GM12878 (cell line): Measurements from ENCODE around the gene TMEM40. TPM values are rescaled to one million over a fixed set of nuclear protein-coding genes. Genes with fewer than 3 reads are reported as not detected.
A peak's percentile ranks its signal among the peaks of the same experiment; 100 is the strongest.

Experiments
- ATAC-seq: fragments of 200-7000 bp; cut with Tn5 transposase; 3 replicates; pipeline ENCODE4 v1.9.1; 2020; ENCODE audit warnings: mild to moderate bottlenecking, moderate library complexity
- BruUV-seq: library from RNA; stranded (reverse); fragments of 400-500 nt; replicated peaks from 2 replicates; lab custom pipeline; 2021; lab: Mats Ljungman, UMichigan
- CTCF ChIA-PET: fragments of 300-600 bp; sonication (Branson Sonifier 250); formaldehyde crosslinking; extraction: SDS; loops from one replicate; lab custom pipeline; 2021; ENCODE audit warnings: inconsistent platforms; lab: Yijun Ruan, JAX
- POLR2A ChIA-PET: fragments of 350-600 bp; formaldehyde crosslinking; extraction: SDS; loops from one replicate; lab custom pipeline; 2021; ENCODE audit warnings: inconsistent platforms; lab: Charles Lee
- RAD21 ChIA-PET: fragments of 300-600 bp; sonication (Branson Sonifier 250); formaldehyde crosslinking; loops from one replicate; lab custom pipeline; 2023; ENCODE audit warnings: antibody characterized with exemption; ENCODE audit not compliant: unreplicated experiment; lab: Charles Lee
- SMC1A ChIA-PET: fragments of 300-600 bp; sonication (Branson Sonifier 250); formaldehyde crosslinking; loops from one replicate; lab custom pipeline; 2023; ENCODE audit not compliant: unreplicated experiment, uncharacterized antibody; lab: Charles Lee
- DNase-seq: peaks from one replicate; pipeline ENCODE4 v3.0.0-alpha.2; 2011; ENCODE audit warnings: low read depth, low spot score
- FAIRE-seq: peaks from 3 replicates; lab custom pipeline; 2011; peaks lifted over from hg19 to GRCh38; lab: Jason Lieb, UNC
- H2AFZ ChIP-seq: 2 replicates; pipeline ENCODE4 v1.6.0; 2011; ENCODE audit warnings: low read depth, low read length, control low read depth; ENCODE audit not compliant: control insufficient read depth
- H3K27ac ChIP-seq: 2 replicates; pipeline ENCODE4 v1.5.1; 2011; ENCODE audit warnings: control low read depth; ENCODE audit not compliant: control insufficient read depth, insufficient read depth
- H3K27me3 ChIP-seq, 2 experiments: replicated peaks in 1 of 2; 2 replicates each; pipeline versions ENCODE4 v1.6.0 to v1.6.1; 2011; ENCODE audit warnings: low read length in 1 of 2; ENCODE audit not compliant: control insufficient read depth in 2 of 2, insufficient read depth in 2 of 2
- H3K36me3 ChIP-seq, 2 experiments: 2 replicates each; pipeline ENCODE4 v1.5.1; 2011; ENCODE audit warnings: low read length in 1 of 2; ENCODE audit not compliant: control insufficient read depth in 2 of 2, insufficient read depth in 2 of 2
- H3K4me1 ChIP-seq: 2 replicates; pipeline ENCODE4 v1.6.1; 2011; ENCODE audit warnings: mild to moderate bottlenecking, low read length, moderate library complexity, mixed read lengths; ENCODE audit not compliant: control insufficient read depth, insufficient read depth
- H3K4me2 ChIP-seq: 2 replicates; pipeline ENCODE4 v1.6.0; 2011; ENCODE audit warnings: control low read depth; ENCODE audit not compliant: control insufficient read depth, insufficient read depth
- H3K4me3 ChIP-seq: fragments of 200-600 bp; sonication (generic); 2 replicates; pipeline ENCODE4 v1.5.1; 2016
- H3K79me2 ChIP-seq: 2 replicates; pipeline ENCODE4 v1.6.0; 2011; ENCODE audit warnings: low read length; ENCODE audit not compliant: control insufficient read depth, insufficient read depth
- H3K9ac ChIP-seq: 2 replicates; pipeline ENCODE4 v1.8.0; 2011; ENCODE audit warnings: low read length, control low read depth, mixed read lengths; ENCODE audit not compliant: control insufficient read depth, insufficient read depth
- H3K9me3 ChIP-seq: replicated peaks from 3 replicates; pipeline ENCODE4 v1.5.1; 2011; ENCODE audit warnings: mild to moderate bottlenecking, low read length; ENCODE audit not compliant: control insufficient read depth, insufficient read depth
- H4K20me1 ChIP-seq: 2 replicates; pipeline ENCODE4 v1.6.0; 2011; ENCODE audit not compliant: control insufficient read depth, insufficient read depth
- BCL11A ChIP-seq: IDR thresholded peaks from 2 replicates; pipeline ENCODE4 v1.6.1; 2011; ENCODE audit warnings: low read depth, low read length
- CTCF ChIP-seq, 3 experiments: IDR thresholded peaks in 2 of 3; conservative IDR thresholded peaks in 1 of 3; 2 replicates each; pipeline ENCODE4 v1.5.1; 2011; ENCODE audit warnings: low read depth in 3 of 3, low read length in 3 of 3, mild to moderate bottlenecking in 3 of 3, control low read depth in 2 of 3, moderate library complexity in 2 of 3, inconsistent platforms in 1 of 3, mixed read lengths in 1 of 3; ENCODE audit not compliant: control insufficient read depth in 2 of 3, insufficient read depth in 1 of 3; ENCODE audit errors: extremely low read depth in 1 of 3
- EP300 ChIP-seq, 2 experiments: fragments of 150-350 bp in 1 of 2; IDR thresholded peaks; 2 replicates each; pipeline ENCODE4 v1.6.1; 2011 to 2012; ENCODE audit warnings: low read depth in 2 of 2, low read length in 2 of 2, borderline replicate concordance in 1 of 2, improper control_type of control experiment in 1 of 2, inconsistent platforms in 1 of 2; ENCODE audit not compliant: control insufficient read depth in 1 of 2
- FOS ChIP-seq: IDR thresholded peaks from 3 replicates; pipeline ENCODE4 v1.6.1; 2011; ENCODE audit warnings: borderline replicate concordance; ENCODE audit not compliant: insufficient read length; ENCODE audit errors: extremely low read depth
- GATAD2B ChIP-seq: fragments of 450-650 bp; conservative IDR thresholded peaks from 2 replicates; pipeline ENCODE4 v1.6.1; 2017; ENCODE audit warnings: low read depth, mild to moderate bottlenecking, moderate library complexity
- NBN ChIP-seq: fragments of 450-650 bp; IDR thresholded peaks from 2 replicates; pipeline ENCODE4 v1.6.1; 2016
- POU2F2 ChIP-seq: IDR thresholded peaks from 3 replicates; pipeline ENCODE4 v1.6.1; 2011; ENCODE audit warnings: low read depth, mild to moderate bottlenecking, low read length, borderline replicate concordance
- RAD51 ChIP-seq: fragments of 450-650 bp; IDR thresholded peaks from 2 replicates; pipeline ENCODE4 v1.6.1; 2016; ENCODE audit warnings: moderate library complexity, mild to moderate bottlenecking, inconsistent platforms
- RFX5 ChIP-seq: IDR thresholded peaks from 2 replicates; pipeline ENCODE4 v1.6.1; 2011; ENCODE audit warnings: low read depth, low read length, improper control_type of control experiment
- SIX5 ChIP-seq: IDR thresholded peaks from 2 replicates; pipeline ENCODE4 v1.6.1; 2011; ENCODE audit warnings: mild to moderate bottlenecking, low read depth, low read length, moderate library complexity; ENCODE audit not compliant: severe bottlenecking
- SRF ChIP-seq, 2 experiments: IDR thresholded peaks; 2 replicates each; pipeline ENCODE4 v1.6.1; 2011; ENCODE audit warnings: low read depth in 2 of 2, low read length in 2 of 2, mild to moderate bottlenecking in 1 of 2, moderate library complexity in 1 of 2
- USF1 ChIP-seq: IDR thresholded peaks from 2 replicates; pipeline ENCODE4 v1.6.1; 2011; ENCODE audit warnings: borderline replicate concordance, low read depth, mild to moderate bottlenecking, moderate library complexity, mixed read lengths, low read length; ENCODE audit not compliant: insufficient read depth; ENCODE audit errors: extremely low read length
- ZBTB33 ChIP-seq: fragments of 450-650 bp; IDR thresholded peaks from 2 replicates; pipeline ENCODE4 v1.6.1; 2017; ENCODE audit warnings: mild to moderate bottlenecking
- ZNF217 ChIP-seq: fragments of 450-650 bp; IDR thresholded peaks from 2 replicates; pipeline ENCODE4 v1.6.1; 2017; ENCODE audit warnings: antibody characterized with exemption, mild to moderate bottlenecking
- ZSCAN29 ChIP-seq: fragments of 450-650 bp; IDR thresholded peaks from 2 replicates; pipeline ENCODE4 v1.6.1; 2017; ENCODE audit warnings: mild to moderate bottlenecking, moderate library complexity
- WGBS: methylation state at CpG from one replicate; pipeline ENCODE4 v1.1.6; 2016; ENCODE audit warnings: low lambda C conversion rate; ENCODE audit not compliant: insufficient replicate concordance, insufficient coverage; ENCODE audit errors: missing lambda C conversion rate; 5-methylcytosine and 5-hydroxymethylcytosine counted together
- in situ Hi-C: fragments of 300-500 bp; cut with MboI; formaldehyde crosslinking; loops from 9 replicates; pipeline ENCODE4 v1.14.3; 2018; ENCODE audit warnings: mixed read lengths
- intact Hi-C: fragments of 100-400 bp; cut with micrococcal nuclease; formaldehyde crosslinking; loops from one replicate; pipeline ENCODE4 v1.14.2; 2022; ENCODE audit not compliant: unreplicated experiment
- polyA plus RNA-seq, 11 experiments: library from polyadenylated mRNA; depleted of rRNA in 4 of 11; unstranded in 6 of 11; stranded (reverse) in 5 of 11; fragments of >200 nt; fragmentation: Nextera tagmentation in 4 of 11; fragmentation: Illumina TruSeq in 1 of 11; extraction: Ambion mirVana in 4 of 11; extraction: Trizol in 1 of 11; gene quantifications; 1 replicate in 1 of 11; 2 replicates in 10 of 11; pipeline versions ENCODE4 v1.2.1 to v1.2.3, GENCODE V29; 2011 to 2016; ENCODE audit warnings: inconsistent platforms in 2 of 11, missing spikeins in 2 of 11, low read depth in 1 of 11
- total RNA-seq, 4 experiments: library from RNA; depleted of rRNA in 3 of 4; stranded (reverse); fragments of >200 nt in 3 of 4; fragmentation: Illumina TruSeq in 1 of 4; extraction: Trizol in 1 of 4; gene quantifications; 2 replicates each; pipeline versions ENCODE4 v1.2.1 to v1.2.3, GENCODE V29; 2013 to 2021

TMEM40 gene
- total and polyA plus RNA-seq, 10 of the 15 experiments (the other 5 are each of a cell fraction or from before 2014, with no cell fraction given): 0.10 to 0.46 (median 0.27) TPM; not detected in 3

GRCh38 chr3:12799525-12800440, 40.7 kb upstream of the TMEM40 start:
- no peaks in the 10 kb centered on the region for H4K20me1 ChIP-seq
- ChIA-PET RAD21 (no interaction called here), SMC1A (no interaction called here), POLR2A (no interaction called here), CTCF (interaction anchor here (1.3 kb wide), 1 partner anchor 13 kb away, joined by 5 read pairs; no protein-coding TSS in a partner anchor)
- in situ Hi-C loops: no loop called here
- no peak for FAIRE-seq
- ATAC-seq: peak; percentile 54
- no peaks in the 10 kb centered on the region for H3K79me2 ChIP-seq
- no TSS peak for BruUV-seq
- no peak overlapping the region for H3K4me2 ChIP-seq
- no peak overlapping the region for H3K4me3 ChIP-seq
- 38% methylated on average over 7 of the region's 7 CpGs for WGBS
- H3K4me1 ChIP-seq: no peaks in the 10 kb centered on the region
- peaks cover 2 to 6% of the 10 kb centered on the region in 2 experiments for H3K27me3 ChIP-seq
- TF ChIP-seq ZBTB33 (no peak), SRF (IDR thresholded peaks at IDR 0.05; ENCODE audit: low read depth in 2 of 2, low read length in 2 of 2) (no peak), ZSCAN29 (no peak), EP300 (IDR thresholded peaks at IDR 0.05; ENCODE audit: borderline replicate concordance in 1 of 2, control insufficient read depth in 1 of 2, low read depth in 2 of 2, low read length in 2 of 2) (no peak), USF1 (no peak), CTCF (IDR thresholded peaks at IDR 0.05 in 2 of 3, conservative IDR thresholded peaks at IDR 0.05 in 1 of 3; ENCODE audit: control insufficient read depth in 2 of 3, extremely low read depth in 1 of 3, insufficient read depth in 1 of 3, low read depth in 3 of 3, low read length in 3 of 3) (no peak), FOS (no peak), NBN (no peak), SIX5 (no peak), BCL11A (no peak), ZNF217 (no peak), GATAD2B (no peak), RFX5 (no peak), POU2F2 (no peak), RAD51 (no peak)
- no peak overlapping the region for H3K9ac ChIP-seq
- no peak for DNase-seq
- H2AFZ ChIP-seq: no peak overlapping the region
- no peaks in the 10 kb centered on the region for H3K36me3 ChIP-seq
- no peak overlapping the region for H3K27ac ChIP-seq
- no peaks in the 10 kb centered on the region for H3K9me3 ChIP-seq
- intact Hi-C loops: no loop called here
